K562 (cell line): ENCODE measurements around the gene MAP4K4. TPM values are rescaled to one million over a fixed set of nuclear protein-coding genes. Genes with fewer than 3 reads are reported as not detected.

ENCODE experiments used
- ATAC-seq: fragments of 200-7000 bp; cut with Tn5 transposase; 3 replicates; pipeline ENCODE4 v1.9.1; 2020; ENCODE audit warnings: moderate library complexity
- BruUV-seq: library from RNA; stranded (reverse); fragments of 400-500 nt; replicated peaks from 2 replicates; lab custom pipeline; 2021; lab: Mats Ljungman, UMichigan
- CTCF ChIA-PET: fragments of 300-600 bp; formaldehyde crosslinking; extraction: SDS; loops from one replicate; lab custom pipeline; 2021; ENCODE audit warnings: low intra/inter-chr PET ratio; lab: Yijun Ruan, JAX
- POLR2A ChIA-PET: fragments of 300-600, 350-650 bp; sonication (Branson Sonifier 250); formaldehyde crosslinking; extraction: SDS; loops from one replicate; lab custom pipeline; 2021; ENCODE audit warnings: antibody characterized with exemption, inconsistent platforms; lab: Yijun Ruan, JAX
- DNase-seq, 4 experiments: peaks; one replicate each; pipeline versions ENCODE4 v3.0.0 to v3.0.0-alpha.2; 2011 to 2018; ENCODE audit warnings: low spot score in 3 of 4, mixed read lengths in 3 of 4; ENCODE audit errors: extremely low read depth in 1 of 4
- FAIRE-seq: peaks from 2 replicates; lab custom pipeline; 2011; peaks lifted over from hg19 to GRCh38; lab: Jason Lieb, UNC
- H2AFZ ChIP-seq: 2 replicates; pipeline ENCODE4 v1.6.0; 2011; ENCODE audit warnings: low read depth, low read length, control low read depth, inconsistent platforms
- H3K27ac ChIP-seq: fragments of 200-600 bp; 3 replicates; pipeline ENCODE4 v1.8.0; 2011; ENCODE audit warnings: low read depth, mild to moderate bottlenecking, control low read depth, inconsistent platforms, low read length, moderate library complexity, mixed read lengths; ENCODE audit errors: extremely low read depth
- H3K27me3 ChIP-seq, 2 experiments: fragments of 300-600 bp in 1 of 2; 2 replicates in 1 of 2; 3 replicates in 1 of 2; pipeline versions ENCODE4 v1.6.0 to v1.8.0; 2011; ENCODE audit warnings: inconsistent platforms in 2 of 2, low read length in 2 of 2, mild to moderate bottlenecking in 1 of 2, mixed read lengths in 1 of 2, moderate library complexity in 1 of 2; ENCODE audit not compliant: control insufficient read depth in 2 of 2, insufficient read depth in 2 of 2
- H3K36me3 ChIP-seq: fragments of 300-600 bp; 3 replicates; pipeline ENCODE4 v1.8.0; 2011; ENCODE audit warnings: mild to moderate bottlenecking, low read length, inconsistent platforms; ENCODE audit not compliant: control insufficient read depth, insufficient read depth
- H3K4me1 ChIP-seq, 2 experiments: fragments of 200-600 bp in 1 of 2; replicated peaks in 1 of 2; 2 replicates in 1 of 2; 3 replicates in 1 of 2; pipeline versions ENCODE4 v1.5.1 to v1.8.0; 2011; ENCODE audit warnings: inconsistent platforms in 2 of 2, low read length in 2 of 2, mild to moderate bottlenecking in 1 of 2, mixed read lengths in 1 of 2, moderate library complexity in 1 of 2; ENCODE audit not compliant: control insufficient read depth in 2 of 2, insufficient read depth in 2 of 2
- H3K4me2 ChIP-seq: 2 replicates; pipeline ENCODE4 v1.6.1; 2011; ENCODE audit warnings: low read length, control low read depth, inconsistent platforms, mixed read lengths; ENCODE audit not compliant: insufficient read depth
- H3K4me3 ChIP-seq: fragments of 200-600 bp; sonication (generic), shearing (Covaris generic); 2 replicates; pipeline ENCODE4 v1.5.1; 2016; ENCODE audit warnings: control low read depth, inconsistent platforms
- H3K79me2 ChIP-seq: fragments of 200-600 bp; 3 replicates; pipeline ENCODE4 v1.8.0; 2011; ENCODE audit warnings: low read length, inconsistent platforms; ENCODE audit not compliant: control insufficient read depth, insufficient read depth
- H3K9ac ChIP-seq, 2 experiments: 2 replicates each; pipeline versions ENCODE4 v1.6.0 to v1.6.1; 2011; ENCODE audit warnings: low read depth in 2 of 2, low read length in 2 of 2, control low read depth in 1 of 2, inconsistent platforms in 1 of 2, mild to moderate bottlenecking in 1 of 2, mixed read lengths in 1 of 2; ENCODE audit not compliant: insufficient read depth in 1 of 2
- H3K9me1 ChIP-seq: one replicate; pipeline ENCODE4 v1.6.0; 2011; ENCODE audit warnings: inconsistent platforms, mild to moderate bottlenecking, low read length, moderate library complexity; ENCODE audit not compliant: control insufficient read depth, insufficient read depth
- H3K9me3 ChIP-seq: replicated peaks from 2 replicates; pipeline ENCODE4 v1.5.1; 2011; ENCODE audit warnings: low read depth, low read length, inconsistent platforms; ENCODE audit not compliant: control insufficient read depth, insufficient read depth
- H4K20me1 ChIP-seq: replicated peaks from 2 replicates; pipeline ENCODE4 v1.6.1; 2011; ENCODE audit warnings: low read length, inconsistent platforms, mixed read lengths; ENCODE audit not compliant: control insufficient read depth, insufficient read depth
- CBFA2T2 ChIP-seq: fragments of 450-650 bp; conservative IDR thresholded peaks from 2 replicates; pipeline ENCODE4 v1.6.1; 2017; ENCODE audit warnings: mild to moderate bottlenecking
- CSDE1 ChIP-seq, 2 experiments: fragments of 450-650 bp; IDR thresholded peaks; 2 replicates each; pipeline ENCODE4 v1.6.1; 2016; ENCODE audit warnings: mild to moderate bottlenecking in 1 of 2
- FOSL1 ChIP-seq: fragments of 200-800 bp; sonication (Bioruptor generic); conservative IDR thresholded peaks from 2 replicates; pipeline ENCODE4 v1.6.1; 2016; ENCODE audit warnings: missing genetic modification characterization, missing compliant biosample characterization
- FOXA1 ChIP-seq: fragments of 450-650 bp; IDR thresholded peaks from 2 replicates; pipeline ENCODE4 v1.6.1; 2016; ENCODE audit warnings: mild to moderate bottlenecking, borderline replicate concordance
- FOXK2 ChIP-seq, 2 experiments: fragments of 450-650 bp; IDR thresholded peaks in 1 of 2; conservative IDR thresholded peaks in 1 of 2; 2 replicates each; pipeline ENCODE4 v1.6.1; 2016; ENCODE audit warnings: low read depth in 2 of 2, mild to moderate bottlenecking in 1 of 2
- JUND ChIP-seq, 2 experiments: IDR thresholded peaks; 2 replicates in 1 of 2; 3 replicates in 1 of 2; pipeline ENCODE4 v1.6.1; 2011; ENCODE audit warnings: borderline replicate concordance in 2 of 2, low read depth in 2 of 2, low read length in 2 of 2, improper control_type of control experiment in 1 of 2, missing biosample characterization in 1 of 2, missing genetic modification characterization in 1 of 2, missing genetic modification reagents in 1 of 2
- MAZ ChIP-seq, 2 experiments: fragments of 450-650 bp in 1 of 2; sonication (generic) in 1 of 2; formaldehyde crosslinking; IDR thresholded peaks in 1 of 2; conservative IDR thresholded peaks in 1 of 2; 2 replicates each; pipeline versions ENCODE4 v1.4.0 to v1.5.0; 2020; ENCODE audit warnings: mild to moderate bottlenecking in 1 of 2, missing genetic modification reagents in 1 of 2
- POLR2AphosphoS2 ChIP-seq: IDR thresholded peaks from 2 replicates; pipeline ENCODE4 v1.6.1; 2012; ENCODE audit warnings: low read length, improper control_type of control experiment
- RAD51 ChIP-seq: fragments of 450-650 bp; IDR thresholded peaks from 2 replicates; pipeline ENCODE4 v1.7.1; 2016; ENCODE audit warnings: low read depth, mild to moderate bottlenecking, borderline replicate concordance
- SNIP1 ChIP-seq: fragments of 450-650 bp; IDR thresholded peaks from 2 replicates; pipeline ENCODE4 v1.7.1; 2017; ENCODE audit warnings: low read depth, mild to moderate bottlenecking
- SRSF3 ChIP-seq: fragments of 200-400 bp; formaldehyde crosslinking; IDR thresholded peaks from 2 replicates; pipeline ENCODE4 v1.6.1; 2016; ENCODE audit warnings: mild to moderate bottlenecking, low read length, moderate library complexity; ENCODE audit not compliant: insufficient read depth
- TFE3 ChIP-seq: fragments of 450-650 bp; formaldehyde crosslinking; IDR thresholded peaks from 2 replicates; pipeline ENCODE4 v1.4.0; 2020; ENCODE audit warnings: mild to moderate bottlenecking, mixed read lengths
- TOE1 ChIP-seq, 2 experiments: fragments of 450-650 bp in 1 of 2; sonication (generic) in 1 of 2; formaldehyde crosslinking in 1 of 2; IDR thresholded peaks; 2 replicates each; pipeline versions ENCODE4 v1.7.1 to v1.8.0; 2016 to 2022; ENCODE audit warnings: borderline replicate concordance in 2 of 2, mild to moderate bottlenecking in 2 of 2, antibody characterized with exemption in 1 of 2, inconsistent platforms in 1 of 2, low read depth in 1 of 2, missing genetic modification reagents in 1 of 2, moderate library complexity in 1 of 2
- USF1 ChIP-seq: sonication (generic); formaldehyde crosslinking; IDR thresholded peaks from 2 replicates; pipeline ENCODE4 v1.9.0; 2022; ENCODE audit warnings: mild to moderate bottlenecking, missing genetic modification reagents
- ZNF121 ChIP-seq: sonication (generic); formaldehyde crosslinking; conservative IDR thresholded peaks from 2 replicates; pipeline ENCODE4 v1.8.0; 2022; ENCODE audit warnings: missing genetic modification reagents
- WGBS: fragments of 100-300 bp; shearing (Covaris generic); methylation state at CpG from one replicate; pipeline ENCODE4 v1.1.6; 2016; ENCODE audit warnings: low coverage, mixed read lengths; ENCODE audit not compliant: insufficient coverage; ENCODE audit errors: missing lambda C conversion rate; 5-methylcytosine and 5-hydroxymethylcytosine counted together
- in situ Hi-C: fragments of 300-500 bp; cut with MboI; formaldehyde crosslinking; loops from 4 replicates; pipeline ENCODE4 v1.15.0; 2018; ENCODE audit warnings: inconsistent platforms, mixed read lengths
- intact Hi-C: fragments of 100-400 bp; cut with micrococcal nuclease; formaldehyde crosslinking; loops from 2 replicates; pipeline ENCODE4 v1.14.2; 2022
- polyA plus RNA-seq, 8 experiments: library from polyadenylated mRNA; depleted of rRNA in 4 of 8; stranded (reverse) in 5 of 8; unstranded in 3 of 8; fragments of >200 nt; fragmentation: Nextera tagmentation in 2 of 8; fragmentation: Illumina TruSeq in 1 of 8; extraction: Ambion mirVana in 2 of 8; extraction: Trizol in 1 of 8; gene quantifications; 2 replicates each; pipeline versions ENCODE4 v1.2.1 to v1.2.3, GENCODE V29; 2011 to 2014; ENCODE audit warnings: inconsistent platforms in 1 of 8, missing spikeins in 1 of 8
- total RNA-seq, 7 experiments: library from RNA; depleted of rRNA in 6 of 7; stranded (reverse); fragments of >200 nt in 6 of 7; fragmentation: Illumina TruSeq in 2 of 7; extraction: Trizol in 2 of 7; gene quantifications; 2 replicates each; pipeline versions ENCODE4 v1.2.1 to v1.2.3, GENCODE V29; 2011 to 2021; ENCODE audit warnings: low replicate concordance in 1 of 7
- TF ChIP-seq, protein P1 (sequence below): sonication (generic); formaldehyde crosslinking; IDR thresholded peaks from 2 replicates; pipeline ENCODE4 v1.9.0; 2022; ENCODE audit warnings: mild to moderate bottlenecking, missing genetic modification reagents

The MAP4K4 gene
- total and polyA plus RNA-seq, 9 of the 15 experiments (the other 6 are each of a cell fraction or from before 2014, with no cell fraction given): 7.6 to 76.4 (median 50.6) TPM

GRCh38 chr2:101820519-101820918, 123.0 kb downstream of the MAP4K4 start (continued):
- TF ChIP-seq MAZ (CRISPR knock-in tag; conservative IDR thresholded peaks at IDR 0.05 in 1 of 2, IDR thresholded peaks at IDR 0.05 in 1 of 2): peak in 1 of 2 experiments; percentile 38; a peak in 1 of 4 replicates
- TF ChIP-seq, protein P1, sequence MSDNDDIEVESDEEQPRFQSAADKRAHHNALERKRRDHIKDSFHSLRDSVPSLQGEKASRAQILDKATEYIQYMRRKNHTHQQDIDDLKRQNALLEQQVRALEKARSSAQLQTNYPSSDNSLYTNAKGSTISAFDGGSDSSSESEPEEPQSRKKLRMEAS (CRISPR knock-in tag): peak; percentile 53; the same call in 1 of the 2 replicates
- TF ChIP-seq ZNF121 (CRISPR knock-in tag): no peak
- no peak for TF ChIP-seq CSDE1 (IDR thresholded peaks at IDR 0.05)
- 0 out of 4 replicates have a peak, but pooled peaks of 1 of the 2 experiments have one; percentile 29 for TF ChIP-seq FOXK2 (conservative IDR thresholded peaks at IDR 0.05 in 1 of 2, IDR thresholded peaks at IDR 0.05 in 1 of 2; ENCODE audit: low read depth in 2 of 2)
- no peak for TF ChIP-seq FOXA1
- peak; percentile 75 for TF ChIP-seq FOSL1 (tag)
- no peak for TF ChIP-seq SNIP1

DNA sequence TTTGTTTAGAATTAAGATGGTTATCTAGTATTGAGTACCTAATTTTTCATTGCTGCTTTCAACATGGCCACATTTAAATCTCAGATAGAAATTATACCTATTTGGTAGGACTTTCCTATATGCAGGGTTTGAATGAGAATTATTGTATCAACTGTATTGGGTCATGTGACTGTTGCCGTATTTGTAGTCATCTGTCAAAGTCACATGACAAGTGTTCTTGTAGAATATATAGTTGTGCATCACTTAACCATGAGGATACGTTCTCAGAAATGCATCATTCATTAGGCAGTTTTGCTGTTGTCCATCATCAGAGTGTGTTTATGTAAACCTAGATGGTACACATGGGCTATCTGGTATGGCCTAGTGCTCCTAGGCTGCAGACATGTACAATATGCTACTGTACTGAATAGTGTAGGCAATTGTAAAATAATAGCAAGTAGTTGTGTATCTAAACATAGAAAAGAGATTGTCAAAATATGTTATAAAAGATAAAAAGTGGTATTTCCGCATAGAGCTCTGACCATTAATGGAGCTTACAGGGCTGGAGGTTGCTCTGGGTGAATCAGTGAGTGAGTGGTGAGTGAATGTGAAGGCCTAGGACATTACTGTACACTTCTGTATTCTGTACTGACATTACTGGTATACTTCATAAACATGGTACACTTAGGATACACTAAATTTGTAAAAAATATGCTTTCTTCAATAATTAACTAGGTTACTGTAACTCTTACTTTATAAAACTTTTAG, 123.7 kb downstream of the MAP4K4 start:
- ATAC-seq: no peak
- POLR2A ChIA-PET: no interaction called here
- FAIRE-seq: no peak
- Histone ChIP-seq H3K4me2 (no peak overlapping the region), H3K4me1 (peaks cover 0 to 20% of the 10 kb centered on the region in 2 experiments; a peak in 4 of 5 replicates), H3K9me1 (no peaks in the 10 kb centered on the region), H3K36me3 (peaks cover 13% of the 10 kb centered on the region; the same call in 2 of the 3 replicates), H3K4me3 (no peak overlapping the region), H3K27ac (no peak overlapping the region), H2AFZ (no peak overlapping the region), H3K27me3 (no peaks in the 10 kb centered on the region), H4K20me1 (0 out of 2 replicates have a peak, but pooled peaks cover 2% of the 10 kb centered on the region), H3K9ac (no peak overlapping the region), H3K9me3 (no peaks in the 10 kb centered on the region; the same call in 1 of the 2 replicates), H3K79me2 (peaks cover 63% of the 10 kb centered on the region)
- intact Hi-C loops: no loop called here
- in situ Hi-C loops: loop anchor here (5.0 to 10.0 kb wide), 2 partner anchors 49 to 406 kb away; no protein-coding TSS in a partner anchor
- CTCF ChIA-PET: no interaction called here
- TF ChIP-seq POLR2AphosphoS2 (no peak), JUND (IDR thresholded peaks at IDR 0.05; ENCODE audit: borderline replicate concordance, low read depth, low read length) (no peak), JUND (tag; IDR thresholded peaks at IDR 0.05; ENCODE audit: borderline replicate concordance, low read depth, low read length) (no peak), TOE1 (IDR thresholded peaks at IDR 0.05; ENCODE audit: borderline replicate concordance) (0 out of 2 replicates have a peak, but pooled peaks have one; percentile 53), TOE1 (CRISPR knock-in tag; IDR thresholded peaks at IDR 0.05; ENCODE audit: borderline replicate concordance, low read depth) (no peak), RAD51 (peak; percentile 76), CBFA2T2 (peak; percentile 38; the same call in 1 of the 2 replicates), USF1 (CRISPR knock-in tag) (peak; percentile 36; the same call in 1 of the 2 replicates), SRSF3 (no peak), TFE3 (peak; percentile 95)
- BruUV-seq: no TSS peak
- DNase-seq: no peak
- 76% methylated on average over 3 of the region's 3 CpGs for WGBS
